ENCODE data around the gene NDUFS4. TPM values are rescaled to one million over a fixed set of nuclear protein-coding genes. Genes with fewer than 3 reads are reported as not detected.
"Not testable (repeated sequence)": the region's sequence is repeated elsewhere in the genome, so short reads cannot be mapped to it uniquely, and the experiment has no call there.

Gene NDUFS4
- total and polyA plus RNA-seq, 2 experiments from 2014 or later, result 102 to 205 TPM

- Histone ChIP-seq H3K79me2 (ENCODE audit: insufficient read depth) (peaks cover 44% of the 10 kb centered on the region), H3K9me2 (ENCODE audit: insufficient read depth) (no peaks in the 10 kb centered on the region), H4K20me1 (ENCODE audit: insufficient read depth) (no peaks in the 10 kb centered on the region), H3K9me3 (ENCODE audit: low read depth) (no peaks in the 10 kb centered on the region), H3K4me3 (no peak overlapping the region), H3K9ac (no peak overlapping the region), H3K4me1 (ENCODE audit: insufficient read depth) (peaks cover 10% of the 10 kb centered on the region; the same call in 1 of the 2 replicates), H3F3A (ENCODE audit: insufficient read depth) (0 out of 2 replicates have a peak, but pooled peaks cover 5% of the 10 kb centered on the region), H3K4me2 (ENCODE audit: unreplicated experiment) (no peak overlapping the region), H3K36me3 (ENCODE audit: low read depth) (no peaks in the 10 kb centered on the region), H3K27me3 (replicated peaks; ENCODE audit: insufficient read depth) (no peaks in the 10 kb centered on the region), H3K27ac (no peak overlapping the region), H2AFZ (no peak overlapping the region)
- TF ChIP-seq EZH2phosphoT487 (IDR thresholded peaks at IDR 0.05; ENCODE audit: insufficient read depth, low read depth), result no peak
- DNase-seq, result peak; percentile 42
- 68 to 79% methylated on average over 2 of the region's 2 CpGs for WGBS, 2 experiments (ENCODE audit: low coverage in 1 of 2, low lambda C conversion rate in 2 of 2, missing lambda C conversion rate in 2 of 2)
- in situ Hi-C loops (cut with MboI), result no loop called here
Measured at GRCh38 chr5:53607886-53608285, 47.4 kb downstream of the NDUFS4 start.

GRCh38 chr5:53608897-53609296 is 48.5 kb downstream of the NDUFS4 start:
- H3K4me1 ChIP-seq (ENCODE audit: insufficient read depth), result peaks cover 10% of the 10 kb centered on the region; the same call in 1 of the 2 replicates
- 90 to 92% methylated on average over 4 of the region's 4 CpGs for WGBS, 2 experiments (ENCODE audit: low coverage in 1 of 2, low lambda C conversion rate in 2 of 2, missing lambda C conversion rate in 2 of 2)
- H3K27me3 ChIP-seq (replicated peaks; ENCODE audit: insufficient read depth); H3K9me2 ChIP-seq (ENCODE audit: insufficient read depth); H3K27ac ChIP-seq; H3K4me3 ChIP-seq; H3K4me2 ChIP-seq (ENCODE audit: unreplicated experiment); H4K20me1 ChIP-seq (ENCODE audit: insufficient read depth); H3K9ac ChIP-seq; H3K9me3 ChIP-seq (ENCODE audit: low read depth); H3K36me3 ChIP-seq (ENCODE audit: low read depth); H3F3A ChIP-seq (ENCODE audit: insufficient read depth); in situ Hi-C loops (cut with MboI); DNase-seq; H2AFZ ChIP-seq: not testable (repeated sequence)
- peaks cover 48% of the 10 kb centered on the region for H3K79me2 ChIP-seq (ENCODE audit: insufficient read depth)

- no peak overlapping the region for H2AFZ ChIP-seq
- TF ChIP-seq EZH2phosphoT487 (IDR thresholded peaks at IDR 0.05; ENCODE audit: insufficient read depth, low read depth), result no peak
- no peak for TF ChIP-seq EZH2 (IDR thresholded peaks at IDR 0.05; ENCODE audit: insufficient read depth, poor library complexity, severe bottlenecking)
- no peak overlapping the region for H3K4me3 ChIP-seq
- 98 to 99% methylated on average over 3 of the region's 3 CpGs for WGBS, 2 experiments (ENCODE audit: low coverage in 1 of 2, low lambda C conversion rate in 2 of 2, missing lambda C conversion rate in 2 of 2)
- no peak overlapping the region for H3K9ac ChIP-seq
- in situ Hi-C loops (cut with MboI), result no loop called here
- 0 out of 2 replicates have a peak, but pooled peaks cover 5% of the 10 kb centered on the region for H3F3A ChIP-seq (ENCODE audit: insufficient read depth)
- peaks cover 4% of the 10 kb centered on the region; the same call in 1 of the 2 replicates for H3K4me1 ChIP-seq (ENCODE audit: insufficient read depth)
- H3K9me3 ChIP-seq (ENCODE audit: low read depth), result no peaks in the 10 kb centered on the region
- DNase-seq, result no peak
- no peaks in the 10 kb centered on the region for H3K9me2 ChIP-seq (ENCODE audit: insufficient read depth)
- no peak overlapping the region for H3K27ac ChIP-seq
- no peaks in the 10 kb centered on the region for H3K36me3 ChIP-seq (ENCODE audit: low read depth)
- H3K79me2 ChIP-seq (ENCODE audit: insufficient read depth), result peaks cover 69% of the 10 kb centered on the region
- peaks cover 11% of the 10 kb centered on the region; the same call in 1 of the 2 replicates for H4K20me1 ChIP-seq (ENCODE audit: insufficient read depth)
- H3K4me2 ChIP-seq (ENCODE audit: unreplicated experiment), result no peak overlapping the region
- no peaks in the 10 kb centered on the region for H3K27me3 ChIP-seq (replicated peaks; ENCODE audit: insufficient read depth)
Measured at GRCh38 chr5:53613061-53613460, 52.6 kb downstream of the NDUFS4 start.

GRCh38 chr5:53613536-53613935 is 53.1 kb downstream of the NDUFS4 start:
- Histone ChIP-seq H3K4me1 (ENCODE audit: insufficient read depth) (no peaks in the 10 kb centered on the region), H3F3A (ENCODE audit: insufficient read depth) (no peaks in the 10 kb centered on the region), H3K27ac (no peak overlapping the region), H3K9me3 (ENCODE audit: low read depth) (no peaks in the 10 kb centered on the region), H3K9ac (no peak overlapping the region), H3K4me2 (ENCODE audit: unreplicated experiment) (no peak overlapping the region), H2AFZ (no peak overlapping the region), H3K4me3 (no peak overlapping the region), H3K79me2 (ENCODE audit: insufficient read depth) (peaks cover 74% of the 10 kb centered on the region), H3K36me3 (ENCODE audit: low read depth) (no peaks in the 10 kb centered on the region), H3K9me2 (ENCODE audit: insufficient read depth) (no peaks in the 10 kb centered on the region), H4K20me1 (ENCODE audit: insufficient read depth) (peaks cover 11% of the 10 kb centered on the region; the same call in 1 of the 2 replicates), H3K27me3 (replicated peaks; ENCODE audit: insufficient read depth) (no peaks in the 10 kb centered on the region)
- DNase-seq, result no peak
- no peak for TF ChIP-seq EZH2 (IDR thresholded peaks at IDR 0.05; ENCODE audit: insufficient read depth, poor library complexity, severe bottlenecking)
- no peak for TF ChIP-seq EZH2phosphoT487 (IDR thresholded peaks at IDR 0.05; ENCODE audit: insufficient read depth, low read depth)
- in situ Hi-C loops (cut with MboI), result no loop called here

- Histone ChIP-seq H3K4me3 (no peak overlapping the region), H3K9me2 (ENCODE audit: insufficient read depth) (no peaks in the 10 kb centered on the region), H3K27me3 (replicated peaks; ENCODE audit: insufficient read depth) (no peaks in the 10 kb centered on the region), H3K4me2 (ENCODE audit: unreplicated experiment) (no peak overlapping the region), H4K20me1 (ENCODE audit: insufficient read depth) (peaks cover 11% of the 10 kb centered on the region; the same call in 1 of the 2 replicates), H3K9ac (no peak overlapping the region), H3K79me2 (ENCODE audit: insufficient read depth) (peaks cover 70% of the 10 kb centered on the region), H3K27ac (no peak overlapping the region), H3K36me3 (ENCODE audit: low read depth) (no peaks in the 10 kb centered on the region), H3K9me3 (ENCODE audit: low read depth) (no peaks in the 10 kb centered on the region), H2AFZ (no peak overlapping the region), H3K4me1 (ENCODE audit: insufficient read depth) (no peaks in the 10 kb centered on the region), H3F3A (ENCODE audit: insufficient read depth) (no peaks in the 10 kb centered on the region)
- TF ChIP-seq EZH2phosphoT487 (IDR thresholded peaks at IDR 0.05; ENCODE audit: insufficient read depth, low read depth), result no peak
- no peak for TF ChIP-seq EZH2 (IDR thresholded peaks at IDR 0.05; ENCODE audit: insufficient read depth, poor library complexity, severe bottlenecking)
- WGBS, 2 experiments (ENCODE audit: low coverage in 1 of 2, low lambda C conversion rate in 2 of 2, missing lambda C conversion rate in 2 of 2), result 96% methylated on average over 2 of the region's 2 CpGs
- in situ Hi-C loops (cut with MboI), result no loop called here
- no peak for DNase-seq
Measured at GRCh38 chr5:53614376-53614885, 54.0 kb downstream of the NDUFS4 start.
